Stimulated activated naive CD8-positive, alpha-beta T cell treated with anti-CD3 and anti-CD28 coated beads, Interleukin-15, amount 100 ng/mL, for 72 hours (primary cell): Measurements from ENCODE around the gene RNF115.
"Not testable (repeated sequence)": the region's sequence is repeated elsewhere in the genome, so short reads cannot be mapped to it uniquely, and the experiment has no call there.

ENCODE experiments used
- ATAC-seq: fragments of 150-1000 bp; cut with Tn5 transposase; 2 replicates; pipeline ENCODE4 v1.10.0; 2021; ENCODE audit warnings: mild to moderate bottlenecking, moderate library complexity
- DNase-seq, 2 donors: peaks; one replicate each; pipeline ENCODE4 v3.0.0; 2021 to 2022
- H3K27ac Mint-ChIP-seq, 2 donors: one replicate each; pipeline ENCODE4 v1.8.0; 2022; ENCODE audit warnings: mild to moderate bottlenecking in 2 of 2, mixed read lengths in 2 of 2, moderate library complexity in 2 of 2
- H3K27me3 Mint-ChIP-seq: one replicate; pipeline ENCODE4 v1.8.0; 2022; ENCODE audit warnings: mixed read lengths
- H3K4me1 Mint-ChIP-seq: one replicate; pipeline ENCODE4 v1.8.0; 2022; ENCODE audit warnings: mild to moderate bottlenecking, mixed read lengths
- H3K4me3 Mint-ChIP-seq, 2 donors: one replicate each; pipeline ENCODE4 v1.8.0; 2022; ENCODE audit warnings: mild to moderate bottlenecking in 2 of 2, mixed read lengths in 2 of 2, moderate library complexity in 1 of 2
- H3K9me3 Mint-ChIP-seq, 2 donors: one replicate each; pipeline ENCODE4 v1.8.0; 2022; ENCODE audit warnings: mixed read lengths in 2 of 2

Gene RNF115

GRCh38 chr1:145768004-145768403 is 55.9 kb downstream of the RNF115 start:
- not testable (repeated sequence) for H3K27ac Mint-ChIP-seq, DNase-seq, H3K27me3 Mint-ChIP-seq, ATAC-seq, H3K9me3 Mint-ChIP-seq, H3K4me3 Mint-ChIP-seq
- H3K4me1 Mint-ChIP-seq: peaks cover 21% of the 10 kb centered on the region

- not testable (repeated sequence) for ATAC-seq, H3K27me3 Mint-ChIP-seq, H3K27ac Mint-ChIP-seq, DNase-seq, H3K9me3 Mint-ChIP-seq, H3K4me3 Mint-ChIP-seq
- peaks cover 10% of the 10 kb centered on the region for H3K4me1 Mint-ChIP-seq
Observed at GRCh38 chr1:145766926-145767325, 57.0 kb downstream of the RNF115 start.

GRCh38 chr1:145765585-145766360 is 58.1 kb downstream of the RNF115 start:
- ATAC-seq: not testable (repeated sequence)

GRCh38 chr1:145765127-145765526 is 58.8 kb downstream of the RNF115 start:
- not testable (repeated sequence) for H3K9me3 Mint-ChIP-seq, DNase-seq, H3K4me1 Mint-ChIP-seq, H3K4me3 Mint-ChIP-seq, H3K27me3 Mint-ChIP-seq, H3K27ac Mint-ChIP-seq, ATAC-seq

More at GRCh38 chr1:145765585-145766360, 58.1 kb downstream of the RNF115 start:
- H3K4me3 Mint-ChIP-seq, H3K9me3 Mint-ChIP-seq, DNase-seq, H3K27ac Mint-ChIP-seq, H3K27me3 Mint-ChIP-seq, H3K4me1 Mint-ChIP-seq: not testable (repeated sequence)

- H3K9me3 Mint-ChIP-seq, DNase-seq, H3K27me3 Mint-ChIP-seq, H3K4me1 Mint-ChIP-seq, H3K4me3 Mint-ChIP-seq, ATAC-seq: not testable (repeated sequence)
- H3K27ac Mint-ChIP-seq: peak overlapping the region in 1 of 2 donors; percentile 83
Observed at GRCh38 chr1:145764231-145764940, 59.5 kb downstream of the RNF115 start.

- H3K9me3 Mint-ChIP-seq, H3K27ac Mint-ChIP-seq, H3K4me3 Mint-ChIP-seq, H3K4me1 Mint-ChIP-seq, ATAC-seq, H3K27me3 Mint-ChIP-seq, DNase-seq: not testable (repeated sequence)
Observed at GRCh38 chr1:145762001-145762400, 61.9 kb downstream of the RNF115 start.

GRCh38 chr1:145761498-145761897 is 62.4 kb downstream of the RNF115 start:
- H3K4me1 Mint-ChIP-seq, H3K27ac Mint-ChIP-seq, H3K9me3 Mint-ChIP-seq, DNase-seq, H3K4me3 Mint-ChIP-seq, H3K27me3 Mint-ChIP-seq, ATAC-seq: not testable (repeated sequence)

- not testable (repeated sequence) for H3K9me3 Mint-ChIP-seq, H3K4me3 Mint-ChIP-seq, H3K4me1 Mint-ChIP-seq, DNase-seq, ATAC-seq, H3K27me3 Mint-ChIP-seq
- H3K27ac Mint-ChIP-seq: peak overlapping the region in 1 of 2 donors; percentile 15
Observed at GRCh38 chr1:145760395-145760949, 63.4 kb downstream of the RNF115 start.

- DNase-seq: no peak
- Mint-ChIP-seq H3K9me3 (no peaks in the 10 kb centered on the region), H3K27me3 (no peaks in the 10 kb centered on the region), H3K4me1 (no peaks in the 10 kb centered on the region), H3K4me3 (no peak overlapping the region), H3K27ac (no peak overlapping the region)
- ATAC-seq: no peak
Observed at GRCh38 chr1:145759721-145760120, 64.2 kb downstream of the RNF115 start.

- DNase-seq (no peak), ATAC-seq (no peak)
- H3K4me1 Mint-ChIP-seq: no peaks in the 10 kb centered on the region
- H3K9me3 Mint-ChIP-seq: no peaks in the 10 kb centered on the region
- H3K27me3 Mint-ChIP-seq: no peaks in the 10 kb centered on the region
- H3K4me3 Mint-ChIP-seq: no peak overlapping the region
- no peak overlapping the region for H3K27ac Mint-ChIP-seq
Observed at GRCh38 chr1:145758575-145758974, 65.3 kb downstream of the RNF115 start.

- Mint-ChIP-seq H3K27ac (no peak overlapping the region), H3K4me1 (no peaks in the 10 kb centered on the region), H3K27me3 (no peaks in the 10 kb centered on the region), H3K4me3 (no peak overlapping the region), H3K9me3 (no peaks in the 10 kb centered on the region)
- no peak for ATAC-seq
- DNase-seq: no peak
Observed at GRCh38 chr1:145758116-145758515, 65.8 kb downstream of the RNF115 start.

- Mint-ChIP-seq H3K27ac (no peak overlapping the region), H3K9me3 (no peaks in the 10 kb centered on the region), H3K4me3 (no peak overlapping the region), H3K27me3 (no peaks in the 10 kb centered on the region), H3K4me1 (no peaks in the 10 kb centered on the region)
- no peak for ATAC-seq
- no peak for DNase-seq
Observed at GRCh38 chr1:145757420-145757819, 66.5 kb downstream of the RNF115 start.

GRCh38 chr1:145751491-145752037 is 72.3 kb downstream of the RNF115 start:
- no peak for DNase-seq
- ATAC-seq: no peak

GRCh38 chr1:145750426-145750825 is 73.5 kb downstream of the RNF115 start:
- H3K4me1 Mint-ChIP-seq: peaks cover 11% of the 10 kb centered on the region
- H3K27me3 Mint-ChIP-seq: no peaks in the 10 kb centered on the region
- no peaks in the 10 kb centered on the region for H3K9me3 Mint-ChIP-seq
- DNase-seq: no peak
- no peak overlapping the region for H3K27ac Mint-ChIP-seq
- ATAC-seq: no peak
- no peak overlapping the region for H3K4me3 Mint-ChIP-seq

More at GRCh38 chr1:145751491-145752037, 72.3 kb downstream of the RNF115 start:
- peaks cover 11% of the 10 kb centered on the region for H3K4me1 Mint-ChIP-seq
- no peak overlapping the region for H3K27ac Mint-ChIP-seq
- H3K4me3 Mint-ChIP-seq: no peak overlapping the region
- no peaks in the 10 kb centered on the region for H3K9me3 Mint-ChIP-seq
- no peaks in the 10 kb centered on the region for H3K27me3 Mint-ChIP-seq

- Mint-ChIP-seq H3K4me1 (peaks cover 11% of the 10 kb centered on the region), H3K27ac (no peak overlapping the region), H3K4me3 (no peak overlapping the region), H3K27me3 (no peaks in the 10 kb centered on the region), H3K9me3 (no peaks in the 10 kb centered on the region)
- DNase-seq (no peak), ATAC-seq (no peak)
Observed at GRCh38 chr1:145747398-145748247, 76.3 kb downstream of the RNF115 start.
